Suppressor macrophage treated with lipopolysaccharide for 4 hours (primary cell): ENCODE measurements around the gene BMPR2.
A peak's percentile ranks its signal among the peaks of the same experiment; 100 is the strongest.
"Not testable (repeated sequence)": the region's sequence is repeated elsewhere in the genome, so short reads cannot be mapped to it uniquely, and the experiment has no call there.

Experiments used
- DNase-seq: peaks from one replicate; pipeline ENCODE4 v3.0.0-alpha.2; 2020

The BMPR2 gene

GRCh38 chr2:202375609-202376408 lies at the start of gene BMPR2:
TSS of gene BMPR2 (plus strand) at chr2:202376327. CDS start at chr2:202377475, 1,148 bp downstream.
- peak; percentile 93 for DNase-seq

GRCh38 chr2:202327858-202328257 lies 48.3 kb upstream of the BMPR2 start:
- DNase-seq, result no peak

GRCh38 chr2:202335791-202336467 lies 40.2 kb upstream of the BMPR2 start:
- no peak for DNase-seq

GRCh38 chr2:202337151-202337550 lies 39.0 kb upstream of the BMPR2 start:
- no peak for DNase-seq

GRCh38 chr2:202337706-202338346 lies 38.3 kb upstream of the BMPR2 start:
- DNase-seq, result no peak

GRCh38 chr2:202339071-202339870 lies 36.9 kb upstream of the BMPR2 start:
- no peak for DNase-seq

- DNase-seq, result no peak
These were observed 31.9 kb upstream of the BMPR2 start for GRCh38 chr2:202344178-202344577.

- no peak for DNase-seq
These were observed 29.9 kb upstream of the BMPR2 start for GRCh38 chr2:202346180-202346579.

GRCh38 chr2:202353430-202353829 lies 22.7 kb upstream of the BMPR2 start:
- no peak for DNase-seq

GRCh38 chr2:202355993-202356505 lies 20.1 kb upstream of the BMPR2 start:
- DNase-seq, result no peak

GRCh38 chr2:202358924-202359323 lies 17.2 kb upstream of the BMPR2 start:
- not testable (repeated sequence) for DNase-seq

- DNase-seq, result no peak
These were observed 15.5 kb upstream of the BMPR2 start for GRCh38 chr2:202360646-202361045.

GRCh38 chr2:202361108-202361507 lies 15.0 kb upstream of the BMPR2 start:
- DNase-seq, result no peak

- DNase-seq, result peak; percentile 6
These were observed 2.6 kb upstream of the BMPR2 start for GRCh38 chr2:202373490-202373889.

GRCh38 chr2:202374383-202374782 lies 1.7 kb upstream of the BMPR2 start:
- DNase-seq, result not testable (repeated sequence)

- peak; percentile 43 for DNase-seq
These were observed 1.0 kb upstream of the BMPR2 start for GRCh38 chr2:202375033-202375608.

- DNase-seq, result peak; percentile 65
These were observed 506 bp downstream of the BMPR2 start for GRCh38 chr2:202376460-202377206.

- DNase-seq, result peak; percentile 63
These were observed 1.2 kb downstream of the BMPR2 start for GRCh38 chr2:202377207-202377761.

- peak; percentile 6 for DNase-seq
These were observed 1.9 kb downstream of the BMPR2 start for GRCh38 chr2:202378001-202378400.

- no peak for DNase-seq
These were observed 2.7 kb downstream of the BMPR2 start for GRCh38 chr2:202378662-202379358.

- no peak for DNase-seq
These were observed 6.6 kb downstream of the BMPR2 start for GRCh38 chr2:202382684-202383083.
